ENCODE data around the gene TANGO2.

Gene TANGO2

DNA sequence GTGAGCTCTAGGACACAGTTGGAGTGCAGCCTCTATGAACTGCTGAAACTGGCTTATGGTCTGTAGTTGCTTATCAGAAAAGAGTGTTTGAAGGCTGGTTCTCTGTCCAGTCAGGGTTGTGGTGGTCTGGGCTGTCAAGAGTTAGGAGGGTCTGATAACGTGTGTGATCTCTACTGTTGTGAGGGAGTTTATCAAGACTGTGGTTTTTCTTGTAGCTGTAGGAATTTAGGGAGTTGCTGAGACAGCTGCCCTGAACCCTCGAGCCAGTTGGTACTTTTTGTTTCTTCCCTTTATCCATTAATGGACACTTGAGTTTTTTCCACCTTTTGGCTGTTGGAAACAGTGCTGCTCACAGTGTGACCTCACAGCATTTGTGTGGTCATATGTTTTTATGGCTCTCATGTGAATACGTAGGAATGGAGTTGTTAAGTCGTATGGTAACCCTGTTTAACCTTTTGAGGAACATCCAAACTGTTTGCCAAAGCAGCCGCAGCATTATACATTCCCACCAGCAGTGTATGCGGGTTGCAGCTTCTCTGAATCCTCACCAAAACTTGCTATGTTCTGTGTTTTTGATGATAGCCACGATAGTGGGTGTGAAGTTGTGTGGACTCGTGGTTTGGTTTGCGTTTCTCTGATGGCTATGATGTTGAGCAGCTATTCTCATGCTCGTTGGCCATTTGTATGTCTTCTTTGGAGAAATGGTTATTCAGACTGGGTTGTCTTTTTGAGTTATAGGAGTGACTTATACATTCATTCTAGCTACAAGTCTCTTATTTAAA is 38.3 kb downstream of the TANGO2 start:
- Histone ChIP-seq H3K4me3 (ENCODE audit: low read length) (no peak overlapping the region), H3K27ac (ENCODE audit: low read length) (no peak overlapping the region), H3K36me3 (ENCODE audit: control insufficient read depth, insufficient read depth, low read length) (no peaks in the 10 kb centered on the region), H3K4me1 (ENCODE audit: control insufficient read depth, insufficient read depth, low read length) (no peaks in the 10 kb centered on the region), H3K9me3 (ENCODE audit: control insufficient read depth, insufficient read depth, low read length) (no peaks in the 10 kb centered on the region), H3K27me3 (ENCODE audit: control insufficient read depth, insufficient read depth, low read length) (no peaks in the 10 kb centered on the region)
- no CpG with 5 or more reads among the region's 10 CpGs for WGBS (ENCODE audit: insufficient coverage, insufficient read length)
- no peak for DNase-seq (ENCODE audit: low read depth, low spot score)

DNA sequence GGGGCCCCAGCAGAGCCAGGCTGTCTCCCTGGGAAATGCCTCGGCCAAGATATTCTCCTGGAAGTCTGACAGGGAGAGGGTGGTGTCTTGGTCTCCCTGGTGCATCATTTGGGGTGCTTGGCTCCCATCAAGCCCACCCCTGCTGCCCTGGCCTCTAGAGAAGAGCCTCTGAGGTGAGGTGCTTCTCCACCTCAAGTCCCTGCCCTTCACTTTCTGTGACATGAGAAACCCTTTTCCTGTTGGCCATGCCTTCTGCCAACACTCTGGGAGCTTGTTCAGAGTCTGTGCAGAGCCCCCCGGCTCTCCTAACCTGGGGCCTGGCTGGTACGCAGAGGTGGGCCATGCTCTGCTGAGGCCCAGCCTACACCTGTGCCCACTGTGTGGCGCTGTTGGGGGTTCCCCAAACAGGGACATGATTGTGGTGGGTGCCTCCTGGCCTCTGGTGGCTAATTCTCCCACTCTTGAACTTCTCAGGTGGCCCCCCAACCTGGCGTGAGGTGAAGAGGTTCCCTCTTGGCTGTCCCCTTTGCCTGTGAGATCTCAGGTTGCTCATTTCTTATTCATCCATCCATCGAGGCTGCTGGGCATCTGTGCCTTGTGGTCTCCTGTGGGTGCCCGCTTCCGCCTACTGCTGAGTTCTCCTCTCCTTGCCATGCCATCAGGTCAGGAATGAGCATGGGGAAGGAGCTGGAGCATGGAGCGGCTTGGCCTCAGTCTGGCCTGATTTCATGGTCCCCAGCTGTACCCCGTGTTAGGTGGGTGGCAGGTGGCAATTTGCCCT is 40.0 kb downstream of the TANGO2 start:
- no peak for DNase-seq (ENCODE audit: low read depth, low spot score)
- H3K36me3 ChIP-seq (ENCODE audit: control insufficient read depth, insufficient read depth, low read length): no peaks in the 10 kb centered on the region
- no peaks in the 10 kb centered on the region for H3K27me3 ChIP-seq (ENCODE audit: control insufficient read depth, insufficient read depth, low read length)
- no peaks in the 10 kb centered on the region for H3K4me1 ChIP-seq (ENCODE audit: control insufficient read depth, insufficient read depth, low read length)
- H3K4me3 ChIP-seq (ENCODE audit: low read length): no peak overlapping the region
- no CpG with 5 or more reads among the region's 10 CpGs for WGBS (ENCODE audit: insufficient coverage, insufficient read length)
- H3K9me3 ChIP-seq (ENCODE audit: control insufficient read depth, insufficient read depth, low read length): no peaks in the 10 kb centered on the region
- no peak overlapping the region for H3K27ac ChIP-seq (ENCODE audit: low read length)

DNA sequence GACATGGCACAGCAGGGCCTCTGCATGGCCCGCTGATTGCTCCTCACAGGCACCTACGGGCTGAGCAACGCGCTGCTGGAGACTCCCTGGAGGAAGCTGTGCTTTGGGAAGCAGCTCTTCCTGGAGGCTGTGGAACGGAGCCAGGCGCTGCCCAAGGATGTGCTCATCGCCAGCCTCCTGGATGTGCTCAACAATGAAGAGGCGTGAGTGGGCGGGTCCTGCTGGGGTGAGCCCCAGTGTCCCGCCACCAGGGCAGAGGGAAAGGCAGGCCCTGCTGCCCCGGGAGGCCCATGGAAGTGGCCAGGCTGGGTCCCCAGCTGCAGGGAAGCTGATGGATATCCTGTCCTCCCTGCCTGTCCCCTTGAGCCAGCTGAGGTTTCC is 40.6 kb downstream of the TANGO2 start:
- Histone ChIP-seq H3K36me3 (ENCODE audit: control insufficient read depth, insufficient read depth, low read length) (no peaks in the 10 kb centered on the region), H3K27ac (ENCODE audit: low read length) (no peak overlapping the region), H3K9me3 (ENCODE audit: control insufficient read depth, insufficient read depth, low read length) (no peaks in the 10 kb centered on the region), H3K4me1 (ENCODE audit: control insufficient read depth, insufficient read depth, low read length) (no peaks in the 10 kb centered on the region), H3K27me3 (ENCODE audit: control insufficient read depth, insufficient read depth, low read length) (no peaks in the 10 kb centered on the region), H3K4me3 (ENCODE audit: low read length) (no peak overlapping the region)
- WGBS (ENCODE audit: insufficient coverage, insufficient read length): no CpG with 5 or more reads among the region's 11 CpGs
- no peak for DNase-seq (ENCODE audit: low read depth, low spot score)

DNA sequence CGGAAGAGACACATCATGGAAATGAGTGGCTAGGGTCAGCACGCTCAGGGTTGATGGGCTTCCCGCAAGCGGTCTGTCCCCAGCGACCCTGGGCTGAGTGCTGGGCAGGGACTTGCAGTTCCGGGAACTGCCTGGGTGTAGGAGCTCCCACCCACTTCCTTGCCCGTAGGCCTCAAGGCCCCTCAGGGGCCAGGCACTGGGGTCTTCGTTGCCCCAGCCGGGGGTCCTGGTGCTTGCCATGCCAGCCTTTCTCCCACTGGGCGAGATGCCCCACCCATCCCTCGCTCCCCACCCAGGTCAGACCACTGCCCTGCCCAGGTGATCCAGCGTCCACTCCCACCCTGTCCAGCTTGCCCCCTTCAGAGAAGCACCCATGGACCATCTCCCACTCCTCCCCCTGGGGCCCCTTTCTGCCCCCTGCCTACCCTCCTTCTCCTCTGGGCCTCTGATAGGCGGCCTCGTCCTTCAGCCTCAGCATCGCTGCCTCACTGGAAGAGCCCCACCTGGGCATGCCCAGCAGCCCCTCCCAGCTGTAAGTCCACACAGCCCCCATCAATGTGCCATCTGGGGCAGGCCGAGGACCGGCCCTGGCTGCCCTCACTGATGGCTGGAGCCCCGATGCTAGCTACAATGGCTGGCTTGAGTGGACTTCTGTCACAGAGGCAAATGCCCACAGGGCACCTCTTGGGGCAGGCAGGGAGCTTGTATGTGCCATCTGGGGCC is 41.3 kb downstream of the TANGO2 start:
- no peak overlapping the region for H3K27ac ChIP-seq (ENCODE audit: low read length)
- H3K27me3 ChIP-seq (ENCODE audit: control insufficient read depth, insufficient read depth, low read length): no peaks in the 10 kb centered on the region
- no CpG with 5 or more reads among the region's 18 CpGs for WGBS (ENCODE audit: insufficient coverage, insufficient read length)
- H3K9me3 ChIP-seq (ENCODE audit: control insufficient read depth, insufficient read depth, low read length): no peaks in the 10 kb centered on the region
- no peak for DNase-seq (ENCODE audit: low read depth, low spot score)
- H3K4me1 ChIP-seq (ENCODE audit: control insufficient read depth, insufficient read depth, low read length): no peaks in the 10 kb centered on the region
- no peaks in the 10 kb centered on the region for H3K36me3 ChIP-seq (ENCODE audit: control insufficient read depth, insufficient read depth, low read length)
- no peak overlapping the region for H3K4me3 ChIP-seq (ENCODE audit: low read length)

- Histone ChIP-seq H3K27me3 (ENCODE audit: control insufficient read depth, insufficient read depth, low read length) (no peaks in the 10 kb centered on the region), H3K36me3 (ENCODE audit: control insufficient read depth, insufficient read depth, low read length) (no peaks in the 10 kb centered on the region), H3K4me1 (ENCODE audit: control insufficient read depth, insufficient read depth, low read length) (no peaks in the 10 kb centered on the region), H3K4me3 (ENCODE audit: low read length) (no peak overlapping the region), H3K9me3 (ENCODE audit: control insufficient read depth, insufficient read depth, low read length) (no peaks in the 10 kb centered on the region), H3K27ac (ENCODE audit: low read length) (no peak overlapping the region)
- no CpG with 5 or more reads among the region's 11 CpGs for WGBS (ENCODE audit: insufficient coverage, insufficient read length)
- no peak for DNase-seq (ENCODE audit: low read depth, low spot score)
These were observed 41.8 kb downstream of the TANGO2 start for GRCh38 chr22:20062766-20063083.

DNA sequence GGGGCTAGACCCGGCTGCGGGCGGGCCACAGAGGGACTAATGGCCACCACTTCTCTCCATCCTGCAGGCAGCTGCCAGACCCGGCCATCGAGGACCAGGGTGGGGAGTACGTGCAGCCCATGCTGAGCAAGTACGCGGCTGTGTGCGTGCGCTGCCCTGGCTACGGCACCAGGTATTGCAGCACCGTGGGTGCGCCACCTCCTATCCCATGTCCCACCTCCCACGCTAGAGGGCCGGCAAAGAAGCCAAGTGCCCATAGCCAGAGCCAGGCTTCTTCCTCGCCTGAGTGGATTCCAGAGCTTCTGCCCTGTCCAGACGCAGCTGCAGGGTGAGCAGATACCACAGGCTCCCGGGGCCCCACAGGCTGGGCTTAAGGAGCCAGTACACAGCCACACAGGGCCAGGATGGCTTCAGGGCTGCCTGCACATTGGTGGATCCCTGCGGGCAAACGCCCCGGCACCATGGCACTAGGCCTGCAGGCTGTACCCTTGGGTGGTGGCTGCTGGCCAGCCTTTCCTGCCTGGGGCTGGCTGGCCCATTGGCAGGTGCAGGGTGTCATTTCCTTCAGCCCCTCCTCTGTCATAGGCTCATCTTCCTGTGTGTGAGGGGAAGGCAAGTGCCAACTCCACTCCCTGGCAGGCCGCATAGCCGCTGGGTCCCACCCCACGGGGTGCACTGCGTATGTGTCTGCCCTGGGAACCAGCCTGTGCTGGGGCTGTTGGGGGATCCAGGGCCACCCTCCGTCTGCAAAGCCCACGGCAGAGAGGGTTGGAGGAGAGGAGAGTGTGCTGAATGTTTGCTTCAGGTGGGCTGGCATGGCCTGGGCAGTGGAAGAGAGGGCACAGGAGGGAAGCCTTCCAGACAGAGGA is 42.6 kb downstream of the TANGO2 start:
- Histone ChIP-seq H3K36me3 (ENCODE audit: control insufficient read depth, insufficient read depth, low read length) (no peaks in the 10 kb centered on the region), H3K27ac (ENCODE audit: low read length) (no peak overlapping the region), H3K4me1 (ENCODE audit: control insufficient read depth, insufficient read depth, low read length) (no peaks in the 10 kb centered on the region), H3K4me3 (ENCODE audit: low read length) (no peak overlapping the region), H3K9me3 (ENCODE audit: control insufficient read depth, insufficient read depth, low read length) (no peaks in the 10 kb centered on the region), H3K27me3 (ENCODE audit: control insufficient read depth, insufficient read depth, low read length) (no peaks in the 10 kb centered on the region)
- WGBS (ENCODE audit: insufficient coverage, insufficient read length): no CpG with 5 or more reads among the region's 27 CpGs
- no peak for DNase-seq (ENCODE audit: low read depth, low spot score)

DNA sequence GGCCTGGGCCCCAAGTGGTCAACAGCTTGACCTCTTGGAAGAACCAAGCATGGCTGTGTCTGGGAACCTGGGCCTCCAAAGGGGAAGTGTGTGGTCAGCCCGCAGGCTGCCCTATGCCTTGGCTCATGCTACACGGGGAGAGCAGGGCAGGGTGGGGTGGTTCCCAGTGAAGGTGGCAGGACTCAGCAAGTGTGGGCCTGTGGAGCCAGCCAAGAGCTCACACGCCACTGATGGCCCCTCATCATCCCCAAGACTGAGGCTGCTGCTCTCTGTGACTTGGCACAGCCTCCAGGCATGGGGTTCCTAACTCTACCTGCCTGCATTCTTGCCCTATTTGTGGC is 43.2 kb downstream of the TANGO2 start:
- no CpG with 5 or more reads among the region's 3 CpGs for WGBS (ENCODE audit: insufficient coverage, insufficient read length)
- Histone ChIP-seq H3K4me1 (ENCODE audit: control insufficient read depth, insufficient read depth, low read length) (no peaks in the 10 kb centered on the region), H3K27ac (ENCODE audit: low read length) (no peak overlapping the region), H3K9me3 (ENCODE audit: control insufficient read depth, insufficient read depth, low read length) (no peaks in the 10 kb centered on the region), H3K4me3 (ENCODE audit: low read length) (no peak overlapping the region), H3K36me3 (ENCODE audit: control insufficient read depth, insufficient read depth, low read length) (no peaks in the 10 kb centered on the region), H3K27me3 (ENCODE audit: control insufficient read depth, insufficient read depth, low read length) (no peaks in the 10 kb centered on the region)
- no peak for DNase-seq (ENCODE audit: low read depth, low spot score)

DNA sequence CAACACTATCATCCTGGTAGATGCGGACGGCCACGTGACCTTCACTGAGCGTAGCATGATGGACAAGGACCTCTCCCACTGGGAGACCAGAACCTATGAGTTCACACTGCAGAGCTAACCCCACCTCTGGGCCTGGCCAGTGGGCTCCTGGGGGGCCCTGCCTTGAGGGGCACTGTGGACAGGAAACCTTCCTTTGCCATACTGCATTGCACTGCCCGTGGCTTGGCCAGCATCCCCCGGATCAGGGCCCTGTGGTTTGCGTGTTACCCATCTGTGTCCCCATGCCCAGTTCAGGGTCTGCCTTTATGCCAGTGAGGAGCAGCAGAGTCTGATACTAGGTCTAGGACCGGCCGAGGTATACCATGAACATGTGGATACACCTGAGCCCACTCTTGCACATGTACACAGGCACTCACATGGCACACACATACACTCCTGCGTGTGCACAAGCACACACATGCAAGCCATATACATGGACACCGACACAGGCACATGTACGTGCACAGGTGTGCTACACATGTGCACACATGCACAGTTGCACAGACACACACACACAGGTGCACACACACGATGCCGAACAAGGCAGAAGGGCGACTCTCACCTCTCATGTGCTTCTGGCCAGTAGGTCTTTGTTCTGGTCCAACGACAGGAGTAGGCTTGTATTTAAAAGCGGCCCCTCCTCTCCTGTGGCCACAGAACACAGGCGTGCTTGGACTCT is 43.8 kb downstream of the TANGO2 start:
- H3K4me1 ChIP-seq (ENCODE audit: control insufficient read depth, insufficient read depth, low read length): no peaks in the 10 kb centered on the region
- no peak for DNase-seq (ENCODE audit: low read depth, low spot score)
- no peak overlapping the region for H3K4me3 ChIP-seq (ENCODE audit: low read length)
- H3K9me3 ChIP-seq (ENCODE audit: control insufficient read depth, insufficient read depth, low read length): no peaks in the 10 kb centered on the region
- H3K36me3 ChIP-seq (ENCODE audit: control insufficient read depth, insufficient read depth, low read length): no peaks in the 10 kb centered on the region
- no peaks in the 10 kb centered on the region for H3K27me3 ChIP-seq (ENCODE audit: control insufficient read depth, insufficient read depth, low read length)
- WGBS (ENCODE audit: insufficient coverage, insufficient read length): no CpG with 5 or more reads among the region's 18 CpGs
- no peak overlapping the region for H3K27ac ChIP-seq (ENCODE audit: low read length)

DNA sequence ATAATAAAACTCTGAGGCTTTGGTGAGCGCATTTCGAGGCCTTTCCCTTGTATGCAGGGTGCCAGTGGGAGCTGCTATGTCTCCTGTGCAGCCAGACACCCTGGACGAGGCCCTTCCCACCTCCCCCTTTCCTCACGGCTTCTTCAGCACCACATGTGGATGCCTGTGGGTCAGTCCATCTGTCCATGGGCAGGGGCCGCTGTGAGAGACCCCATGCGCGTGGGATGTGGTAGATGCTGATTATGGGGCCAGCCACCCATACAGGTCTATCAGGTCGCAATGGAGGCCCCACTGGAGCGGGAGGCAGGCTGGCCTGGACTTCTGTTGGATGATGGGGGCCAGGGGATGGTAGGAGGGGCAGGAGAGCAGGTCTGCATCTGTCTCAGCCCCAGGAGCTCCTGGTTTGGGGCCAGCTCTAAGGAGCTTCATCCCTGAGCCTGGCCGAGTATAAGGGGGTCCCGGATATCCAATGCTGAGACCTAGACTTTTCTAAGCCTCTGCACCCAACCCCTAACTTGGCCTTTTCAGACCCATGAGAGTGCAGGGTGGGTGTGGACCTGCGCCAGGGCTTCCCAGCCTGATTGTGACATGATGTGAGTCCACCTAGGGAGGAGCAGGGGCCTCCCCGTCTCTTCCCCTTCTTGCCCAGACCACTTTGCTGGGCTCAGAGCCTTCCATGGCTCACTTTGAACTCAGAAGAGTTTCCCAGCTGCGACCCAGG is 45.1 kb downstream of the TANGO2 start:
- Histone ChIP-seq H3K27ac (ENCODE audit: low read length) (no peak overlapping the region), H3K9me3 (ENCODE audit: control insufficient read depth, insufficient read depth, low read length) (no peaks in the 10 kb centered on the region), H3K4me3 (ENCODE audit: low read length) (no peak overlapping the region), H3K27me3 (ENCODE audit: control insufficient read depth, insufficient read depth, low read length) (no peaks in the 10 kb centered on the region), H3K36me3 (ENCODE audit: control insufficient read depth, insufficient read depth, low read length) (no peaks in the 10 kb centered on the region), H3K4me1 (ENCODE audit: control insufficient read depth, insufficient read depth, low read length) (no peaks in the 10 kb centered on the region)
- no CpG with 5 or more reads among the region's 14 CpGs for WGBS (ENCODE audit: insufficient coverage, insufficient read length)
- no peak for DNase-seq (ENCODE audit: low read depth, low spot score)
